K562 (cell line): ENCODE results near the gene PKHD1. TPM values are rescaled to one million over a fixed set of nuclear protein-coding genes. Genes with fewer than 3 reads are reported as not detected.
"Not testable (repeated sequence)": the region's sequence is repeated elsewhere in the genome, so short reads cannot be mapped to it uniquely, and the experiment has no call there.

Experiments
- ATAC-seq: fragments of 200-7000 bp; cut with Tn5 transposase; 3 replicates; pipeline ENCODE4 v1.9.1; 2020; ENCODE audit warnings: moderate library complexity
- BruUV-seq: library from RNA; stranded (reverse); fragments of 400-500 nt; replicated peaks from 2 replicates; lab custom pipeline; 2021; lab: Mats Ljungman, UMichigan
- CTCF ChIA-PET: fragments of 300-600 bp; formaldehyde crosslinking; extraction: SDS; loops from one replicate; lab custom pipeline; 2021; ENCODE audit warnings: low intra/inter-chr PET ratio; lab: Yijun Ruan, JAX
- POLR2A ChIA-PET: fragments of 300-600, 350-650 bp; sonication (Branson Sonifier 250); formaldehyde crosslinking; extraction: SDS; loops from one replicate; lab custom pipeline; 2021; ENCODE audit warnings: antibody characterized with exemption, inconsistent platforms; lab: Yijun Ruan, JAX
- DNase-seq, 4 experiments: peaks; one replicate each; pipeline versions ENCODE4 v3.0.0 to v3.0.0-alpha.2; 2011 to 2018; ENCODE audit warnings: low spot score in 3 of 4, mixed read lengths in 3 of 4; ENCODE audit errors: extremely low read depth in 1 of 4
- FAIRE-seq: peaks from 2 replicates; lab custom pipeline; 2011; peaks lifted over from hg19 to GRCh38; lab: Jason Lieb, UNC
- H2AFZ ChIP-seq: 2 replicates; pipeline ENCODE4 v1.6.0; 2011; ENCODE audit warnings: low read depth, low read length, control low read depth, inconsistent platforms
- H3K27ac ChIP-seq: fragments of 200-600 bp; 3 replicates; pipeline ENCODE4 v1.8.0; 2011; ENCODE audit warnings: low read depth, mild to moderate bottlenecking, control low read depth, inconsistent platforms, low read length, moderate library complexity, mixed read lengths; ENCODE audit errors: extremely low read depth
- H3K27me3 ChIP-seq, 2 experiments: fragments of 300-600 bp in 1 of 2; 2 replicates in 1 of 2; 3 replicates in 1 of 2; pipeline versions ENCODE4 v1.6.0 to v1.8.0; 2011; ENCODE audit warnings: inconsistent platforms in 2 of 2, low read length in 2 of 2, mild to moderate bottlenecking in 1 of 2, mixed read lengths in 1 of 2, moderate library complexity in 1 of 2; ENCODE audit not compliant: control insufficient read depth in 2 of 2, insufficient read depth in 2 of 2
- H3K36me3 ChIP-seq: fragments of 300-600 bp; 3 replicates; pipeline ENCODE4 v1.8.0; 2011; ENCODE audit warnings: mild to moderate bottlenecking, low read length, inconsistent platforms; ENCODE audit not compliant: control insufficient read depth, insufficient read depth
- H3K4me1 ChIP-seq, 2 experiments: fragments of 200-600 bp in 1 of 2; replicated peaks in 1 of 2; 2 replicates in 1 of 2; 3 replicates in 1 of 2; pipeline versions ENCODE4 v1.5.1 to v1.8.0; 2011; ENCODE audit warnings: inconsistent platforms in 2 of 2, low read length in 2 of 2, mild to moderate bottlenecking in 1 of 2, mixed read lengths in 1 of 2, moderate library complexity in 1 of 2; ENCODE audit not compliant: control insufficient read depth in 2 of 2, insufficient read depth in 2 of 2
- H3K4me2 ChIP-seq: 2 replicates; pipeline ENCODE4 v1.6.1; 2011; ENCODE audit warnings: low read length, control low read depth, inconsistent platforms, mixed read lengths; ENCODE audit not compliant: insufficient read depth
- H3K4me3 ChIP-seq: fragments of 200-600 bp; sonication (generic), shearing (Covaris generic); 2 replicates; pipeline ENCODE4 v1.5.1; 2016; ENCODE audit warnings: control low read depth, inconsistent platforms
- H3K79me2 ChIP-seq: fragments of 200-600 bp; 3 replicates; pipeline ENCODE4 v1.8.0; 2011; ENCODE audit warnings: low read length, inconsistent platforms; ENCODE audit not compliant: control insufficient read depth, insufficient read depth
- H3K9ac ChIP-seq, 2 experiments: 2 replicates each; pipeline versions ENCODE4 v1.6.0 to v1.6.1; 2011; ENCODE audit warnings: low read depth in 2 of 2, low read length in 2 of 2, control low read depth in 1 of 2, inconsistent platforms in 1 of 2, mild to moderate bottlenecking in 1 of 2, mixed read lengths in 1 of 2; ENCODE audit not compliant: insufficient read depth in 1 of 2
- H3K9me1 ChIP-seq: one replicate; pipeline ENCODE4 v1.6.0; 2011; ENCODE audit warnings: inconsistent platforms, mild to moderate bottlenecking, low read length, moderate library complexity; ENCODE audit not compliant: control insufficient read depth, insufficient read depth
- H3K9me3 ChIP-seq: replicated peaks from 2 replicates; pipeline ENCODE4 v1.5.1; 2011; ENCODE audit warnings: low read depth, low read length, inconsistent platforms; ENCODE audit not compliant: control insufficient read depth, insufficient read depth
- H4K20me1 ChIP-seq: replicated peaks from 2 replicates; pipeline ENCODE4 v1.6.1; 2011; ENCODE audit warnings: low read length, inconsistent platforms, mixed read lengths; ENCODE audit not compliant: control insufficient read depth, insufficient read depth
- CHD2 ChIP-seq: IDR thresholded peaks from 2 replicates; pipeline ENCODE4 v1.6.1; 2011; ENCODE audit warnings: low read depth, low read length
- NFIX ChIP-seq: fragments of 250-450 bp; sonication (Bioruptor Pico); IDR thresholded peaks from 2 replicates; pipeline ENCODE4 v1.4.0; 2020; ENCODE audit warnings: low read depth, mild to moderate bottlenecking, moderate library complexity
- POLR2G ChIP-seq: fragments of 200-400 bp; formaldehyde crosslinking; IDR thresholded peaks from 2 replicates; pipeline ENCODE4 v1.6.1; 2017; ENCODE audit warnings: low read depth, mild to moderate bottlenecking, antibody characterized with exemption, low read length, moderate library complexity
- SRSF7 ChIP-seq: fragments of 200-400 bp; formaldehyde crosslinking; optimal IDR thresholded peaks from 2 replicates; pipeline ENCODE3; 2017; ENCODE audit warnings: mild to moderate bottlenecking, low read depth, low read length
- TARDBP ChIP-seq: fragments of 450-650 bp; IDR thresholded peaks from 2 replicates; pipeline ENCODE4 v1.6.1; 2016
- TSC22D4 ChIP-seq: fragments of 450-650 bp; IDR thresholded peaks from 2 replicates; pipeline ENCODE4 v1.6.1; 2016; ENCODE audit warnings: missing genetic modification characterization, missing biosample characterization, control low read depth
- ZBED1 ChIP-seq: IDR thresholded peaks from 2 replicates; pipeline ENCODE4 v1.6.1; 2014
- WGBS: fragments of 100-300 bp; shearing (Covaris generic); methylation state at CpG from one replicate; pipeline ENCODE4 v1.1.6; 2016; ENCODE audit warnings: low coverage, mixed read lengths; ENCODE audit not compliant: insufficient coverage; ENCODE audit errors: missing lambda C conversion rate; 5-methylcytosine and 5-hydroxymethylcytosine counted together
- in situ Hi-C: fragments of 300-500 bp; cut with MboI; formaldehyde crosslinking; loops from 4 replicates; pipeline ENCODE4 v1.15.0; 2018; ENCODE audit warnings: inconsistent platforms, mixed read lengths
- intact Hi-C: fragments of 100-400 bp; cut with micrococcal nuclease; formaldehyde crosslinking; loops from 2 replicates; pipeline ENCODE4 v1.14.2; 2022
- polyA plus RNA-seq, 8 experiments: library from polyadenylated mRNA; depleted of rRNA in 4 of 8; stranded (reverse) in 5 of 8; unstranded in 3 of 8; fragments of >200 nt; fragmentation: Nextera tagmentation in 2 of 8; fragmentation: Illumina TruSeq in 1 of 8; extraction: Ambion mirVana in 2 of 8; extraction: Trizol in 1 of 8; gene quantifications; 2 replicates each; pipeline versions ENCODE4 v1.2.1 to v1.2.3, GENCODE V29; 2011 to 2014; ENCODE audit warnings: inconsistent platforms in 1 of 8, missing spikeins in 1 of 8
- total RNA-seq, 7 experiments: library from RNA; depleted of rRNA in 6 of 7; stranded (reverse); fragments of >200 nt in 6 of 7; fragmentation: Illumina TruSeq in 2 of 7; extraction: Trizol in 2 of 7; gene quantifications; 2 replicates each; pipeline versions ENCODE4 v1.2.1 to v1.2.3, GENCODE V29; 2011 to 2021; ENCODE audit warnings: low replicate concordance in 1 of 7

PKHD1 gene
- total and polyA plus RNA-seq, 9 of the 15 experiments (the other 6 are each of a cell fraction or from before 2014, with no cell fraction given): 0.01 to 0.04 (median 0.01) TPM; not detected in 6

- DNase-seq, H3K9ac ChIP-seq, H3K4me1 ChIP-seq, FAIRE-seq, ATAC-seq, H3K36me3 ChIP-seq, H3K4me2 ChIP-seq, POLR2A ChIA-PET, intact Hi-C loops, H3K27me3 ChIP-seq, H3K9me3 ChIP-seq, H4K20me1 ChIP-seq, H3K79me2 ChIP-seq, H3K9me1 ChIP-seq, CTCF ChIA-PET, H3K27ac ChIP-seq, H3K4me3 ChIP-seq, H2AFZ ChIP-seq, in situ Hi-C loops, BruUV-seq: not testable (repeated sequence)
- 0% methylated on average over 1 of the region's 2 CpGs for WGBS
These were observed 147.7 kb downstream of the PKHD1 start for GRCh38 chr6:51939695-51940094.

- Histone ChIP-seq H3K9me3 (no peaks in the 10 kb centered on the region), H3K27ac (no peak overlapping the region), H3K4me1 (no peaks in the 10 kb centered on the region)
- TF ChIP-seq NFIX (no peak), TARDBP (no peak), CHD2 (no peak), TSC22D4 (tag) (no peak), POLR2G (no peak), ZBED1 (no peak), SRSF7 (no peak)
- TF ChIP-seq, all 486 proteins: peak for 0
- no TSS peak for BruUV-seq
- no peak for DNase-seq
- Histone ChIP-seq H3K9me1 (no peaks in the 10 kb centered on the region), H3K79me2 (no peaks in the 10 kb centered on the region), H3K9ac (no peak overlapping the region), H2AFZ (no peak overlapping the region), H3K27me3 (no peaks in the 10 kb centered on the region), H3K4me3 (no peak overlapping the region), H3K4me2 (no peak overlapping the region), H3K36me3 (no peaks in the 10 kb centered on the region), H4K20me1 (no peaks in the 10 kb centered on the region)
- ChIA-PET POLR2A (no interaction called here), CTCF (no interaction called here)
- intact Hi-C loops (no loop called here), in situ Hi-C loops (no loop called here)
- no peak for FAIRE-seq
- ATAC-seq: no peak
- 5% methylated on average over 4 of the region's 4 CpGs for WGBS
These were observed 150.7 kb downstream of the PKHD1 start for GRCh38 chr6:51936531-51937290.
